ENCODE results near the gene ZIC4.

DNA sequence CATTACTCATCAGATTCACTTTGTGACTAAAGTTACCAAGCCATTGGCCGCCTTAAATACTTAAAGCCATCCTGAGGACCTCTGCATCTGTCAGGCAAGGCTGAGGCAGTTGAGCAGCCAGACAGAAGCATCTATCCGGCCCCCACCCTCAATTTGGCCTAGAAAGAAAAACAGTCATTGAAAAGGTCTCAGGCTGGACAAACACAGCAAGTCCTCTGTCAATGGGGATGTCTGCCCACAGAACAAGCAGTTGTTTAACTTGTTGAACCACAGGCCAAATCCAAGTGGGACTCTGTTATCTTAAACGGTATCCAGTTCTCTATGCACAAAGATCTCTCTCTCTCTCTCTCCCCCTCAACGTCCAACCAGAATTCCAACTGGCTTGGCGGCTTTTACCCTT is 2.8 kb downstream of the ZIC4 start:
- TF ChIP-seq, protein P1, sequence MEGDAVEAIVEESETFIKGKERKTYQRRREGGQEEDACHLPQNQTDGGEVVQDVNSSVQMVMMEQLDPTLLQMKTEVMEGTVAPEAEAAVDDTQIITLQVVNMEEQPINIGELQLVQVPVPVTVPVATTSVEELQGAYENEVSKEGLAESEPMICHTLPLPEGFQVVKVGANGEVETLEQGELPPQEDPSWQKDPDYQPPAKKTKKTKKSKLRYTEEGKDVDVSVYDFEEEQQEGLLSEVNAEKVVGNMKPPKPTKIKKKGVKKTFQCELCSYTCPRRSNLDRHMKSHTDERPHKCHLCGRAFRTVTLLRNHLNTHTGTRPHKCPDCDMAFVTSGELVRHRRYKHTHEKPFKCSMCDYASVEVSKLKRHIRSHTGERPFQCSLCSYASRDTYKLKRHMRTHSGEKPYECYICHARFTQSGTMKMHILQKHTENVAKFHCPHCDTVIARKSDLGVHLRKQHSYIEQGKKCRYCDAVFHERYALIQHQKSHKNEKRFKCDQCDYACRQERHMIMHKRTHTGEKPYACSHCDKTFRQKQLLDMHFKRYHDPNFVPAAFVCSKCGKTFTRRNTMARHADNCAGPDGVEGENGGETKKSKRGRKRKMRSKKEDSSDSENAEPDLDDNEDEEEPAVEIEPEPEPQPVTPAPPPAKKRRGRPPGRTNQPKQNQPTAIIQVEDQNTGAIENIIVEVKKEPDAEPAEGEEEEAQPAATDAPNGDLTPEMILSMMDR (IDR thresholded peaks at IDR 0.05) = no peak
- no peak for TF ChIP-seq POLR2A (IDR thresholded peaks at IDR 0.05)
- no peak for TF ChIP-seq POLR2AphosphoS5 (IDR thresholded peaks at IDR 0.05)
- no peak for TF ChIP-seq EP300 (IDR thresholded peaks at IDR 0.05)
